HG03103 (cell line): ENCODE measurements around the gene PLEKHM3.

ENCODE experiments used
- ATAC-seq: cut with Tn5 transposase; IDR thresholded peaks from one replicate; pipeline ENCODE4 v1.9.1; 2021; ENCODE audit warnings: low read depth; ENCODE audit not compliant: unreplicated experiment

Gene PLEKHM3

GRCh38 chr2:207777124-207777523, 248.2 kb downstream of the PLEKHM3 start:
- no peak for ATAC-seq

DNA sequence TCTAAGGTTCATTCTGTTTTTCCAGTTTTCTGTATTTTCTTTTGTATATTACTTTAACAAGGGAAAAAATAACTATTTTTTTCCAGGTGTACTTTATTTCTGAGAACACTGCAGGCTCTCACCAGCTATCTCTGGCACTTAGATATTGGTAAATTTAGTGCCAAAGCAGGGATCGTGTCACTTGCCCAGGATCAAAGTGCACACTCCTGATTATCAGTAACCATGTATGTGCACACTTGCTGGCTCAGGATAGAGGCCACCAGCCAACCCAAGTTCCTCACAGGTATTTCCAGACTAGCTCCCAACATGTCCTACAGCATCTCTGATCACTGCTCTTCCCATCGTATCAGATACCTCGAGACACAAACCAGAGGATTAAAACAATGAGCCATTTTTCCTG, 249.9 kb downstream of the PLEKHM3 start:
- no peak for ATAC-seq

DNA sequence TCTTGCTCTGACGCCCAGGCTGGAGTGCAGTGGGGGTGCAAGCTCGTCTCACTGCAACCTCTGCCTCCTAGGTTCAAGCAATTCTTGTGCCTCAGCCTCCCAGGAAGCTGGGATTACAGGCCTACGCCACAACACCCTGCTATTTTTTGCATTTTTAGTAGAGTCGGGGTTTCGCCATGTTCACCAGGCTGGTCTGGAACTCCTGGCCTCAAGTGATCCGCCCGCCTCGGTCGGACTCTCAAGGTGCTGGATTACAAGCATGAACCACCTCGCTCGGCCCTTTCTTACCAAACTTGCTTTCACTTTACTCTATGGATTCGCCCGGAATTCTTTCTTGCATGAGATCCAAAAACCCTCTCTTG, 252.5 kb downstream of the PLEKHM3 start:
- ATAC-seq: no peak

DNA sequence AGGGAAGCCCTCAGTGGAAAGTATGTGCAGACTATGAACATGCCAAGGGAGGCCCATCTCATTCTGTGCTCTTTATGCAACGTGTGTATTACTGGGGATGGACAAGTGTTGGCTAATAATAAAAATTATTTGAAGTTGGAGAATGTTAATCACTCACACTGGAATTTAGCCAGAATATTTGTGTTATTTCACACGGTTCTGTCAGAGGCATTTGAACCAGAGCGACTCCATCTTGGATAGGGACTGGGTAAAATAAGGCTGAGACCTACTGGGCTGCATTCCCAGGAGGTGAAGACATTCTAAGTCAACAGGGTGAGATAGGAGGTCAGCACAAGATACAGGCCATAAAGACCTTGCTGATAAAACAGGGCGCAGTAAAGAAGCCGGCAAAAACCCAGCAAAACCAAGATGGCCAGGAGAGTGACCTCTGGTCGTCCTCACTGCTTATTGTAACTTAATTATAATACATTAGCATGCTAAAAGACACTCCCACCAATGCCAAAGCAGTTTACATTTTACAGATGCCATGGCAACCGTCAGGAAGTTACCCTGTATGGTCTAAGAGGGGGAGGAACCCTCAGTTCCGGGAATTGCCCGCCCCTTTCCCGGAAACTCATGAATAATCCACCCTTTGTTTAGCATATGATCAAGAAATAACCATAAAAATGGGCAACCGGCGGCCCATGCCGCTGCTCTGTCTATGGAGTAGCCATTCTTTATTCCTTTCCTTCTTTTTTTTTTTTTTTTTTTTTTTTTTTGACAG, 253.1 kb downstream of the PLEKHM3 start:
- no peak for ATAC-seq

DNA sequence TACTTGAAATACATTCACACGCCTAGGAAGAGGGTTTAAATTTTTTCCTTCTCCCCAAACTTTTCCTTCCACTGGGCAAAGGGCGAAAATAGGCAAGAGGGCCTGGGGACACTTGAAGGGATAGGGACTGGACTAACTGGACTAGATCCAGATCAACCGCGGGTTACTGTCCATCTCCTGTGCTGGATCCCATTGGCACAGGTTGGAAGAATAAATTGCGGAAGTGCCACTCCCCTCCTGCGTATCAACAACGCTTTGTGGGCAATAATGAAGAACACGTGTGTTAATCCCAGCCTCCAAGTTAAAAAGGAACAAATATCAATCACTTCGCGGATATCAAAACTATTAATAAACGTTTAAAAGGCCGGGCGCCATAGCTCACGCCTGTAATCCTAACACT, 253.9 kb downstream of the PLEKHM3 start:
- no peak for ATAC-seq
